Endodermal cell (in vitro differentiated cells): ENCODE results near the gene FPR2. TPM values are rescaled to one million over a fixed set of nuclear protein-coding genes. Genes with fewer than 3 reads are reported as not detected.

Source experiments
- DNase-seq: peaks from one replicate; pipeline ENCODE4 v3.0.0-alpha.2; 2017
- H3K27ac ChIP-seq: 2 replicates; pipeline ENCODE4 v1.5.1; 2013; ENCODE audit warnings: mild to moderate bottlenecking, low read depth, low read length, moderate library complexity
- H3K27me3 ChIP-seq: 2 replicates; pipeline ENCODE4 v1.6.1; 2013; ENCODE audit warnings: mild to moderate bottlenecking, low read length, moderate library complexity; ENCODE audit not compliant: insufficient read depth, control insufficient read depth, poor library complexity, severe bottlenecking
- H3K36me3 ChIP-seq: 2 replicates; pipeline ENCODE4 v1.7.0; 2013; ENCODE audit warnings: mild to moderate bottlenecking, low read length, moderate library complexity; ENCODE audit not compliant: control insufficient read depth, insufficient read depth
- H3K4me1 ChIP-seq: one replicate; pipeline ENCODE4 v1.7.0; 2013; ENCODE audit warnings: low read length; ENCODE audit not compliant: control insufficient read depth, insufficient read depth
- H3K4me3 ChIP-seq: 2 replicates; pipeline ENCODE4 v1.5.1; 2013; ENCODE audit warnings: mild to moderate bottlenecking, low read length, moderate library complexity
- H3K9ac ChIP-seq: 2 replicates; pipeline ENCODE4 v1.6.1; 2013; ENCODE audit warnings: mild to moderate bottlenecking, low read length, moderate library complexity; ENCODE audit not compliant: poor library complexity, severe bottlenecking; ENCODE audit errors: extremely low read depth
- H3K9me3 ChIP-seq: 2 replicates; pipeline ENCODE4 v1.6.1; 2013; ENCODE audit warnings: mild to moderate bottlenecking, low read length, moderate library complexity; ENCODE audit not compliant: control insufficient read depth
- H3K27ac Mint-ChIP-seq: 2 replicates; pipeline ENCODE4 v1.8.0; 2020; ENCODE audit warnings: mixed read lengths
- H3K27me3 Mint-ChIP-seq: 2 replicates; pipeline ENCODE4 v1.8.0; 2021; ENCODE audit warnings: mild to moderate bottlenecking, mixed read lengths; ENCODE audit not compliant: insufficient read depth
- H3K36me3 Mint-ChIP-seq: 2 replicates; pipeline ENCODE4 v1.8.0; 2020; ENCODE audit warnings: low read depth, mixed read lengths
- H3K4me1 Mint-ChIP-seq: 2 replicates; pipeline ENCODE4 v1.8.0; 2020; ENCODE audit warnings: mixed read lengths
- H3K4me3 Mint-ChIP-seq: 2 replicates; pipeline ENCODE4 v1.8.0; 2020; ENCODE audit warnings: mild to moderate bottlenecking, moderate library complexity, mixed read lengths
- H3K9me3 Mint-ChIP-seq: 2 replicates; pipeline ENCODE4 v1.8.0; 2020; ENCODE audit warnings: mild to moderate bottlenecking, mixed read lengths
- CTCF ChIP-seq: fragments of 200-600 bp; sonication (generic); conservative IDR thresholded peaks from 2 replicates; pipeline ENCODE4 v1.5.0; 2021; ENCODE audit warnings: antibody characterized with exemption, mild to moderate bottlenecking
- WGBS, 2 experiments: methylation state at CpG; one replicate each; pipeline versions ENCODE4 v1.1.5 to v1.1.7; 2013; ENCODE audit warnings: missing lambda C conversion rate in 2 of 2, mixed read lengths in 1 of 2; ENCODE audit not compliant: insufficient coverage in 1 of 2, insufficient read length in 1 of 2; 5-methylcytosine and 5-hydroxymethylcytosine counted together
- total RNA-seq, 2 donors: library from RNA; stranded (reverse); fragmentation: NEBNext Ultra II Directional in 1 of 2; extraction: Animal tissue kit (Norgen Biotek cat#: 25700) in 1 of 2; gene quantifications; 2 replicates in 1 of 2; 3 replicates in 1 of 2; pipeline ENCODE4 v1.2.1, GENCODE V29; 2021

FPR2 gene
- total RNA-seq, 2 donors from 2014 or later: 0.11 TPM; not detected in 1

- peak; percentile 73 for DNase-seq
Observed at GRCh38 chr19:51807111-51807701, 46.2 kb downstream of the FPR2 start.

GRCh38 chr19:51807925-51808324, 46.9 kb downstream of the FPR2 start:
- no peaks in the 10 kb centered on the region for H3K27me3 ChIP-seq
- no peaks in the 10 kb centered on the region for H3K27me3 Mint-ChIP-seq
- H3K27ac Mint-ChIP-seq: no peak overlapping the region
- H3K9me3 ChIP-seq: peaks cover 93% of the 10 kb centered on the region
- TF ChIP-seq CTCF: no peak
- no peaks in the 10 kb centered on the region for H3K4me1 Mint-ChIP-seq
- peak overlapping the region; percentile 71 for H3K4me3 ChIP-seq
- H3K27ac ChIP-seq: no peak overlapping the region
- WGBS, 2 experiments: 100% methylated on average over 2 of the region's 2 CpGs; no CpG with 5 or more reads in 1 of the 2 experiments
- peaks cover 25% of the 10 kb centered on the region for H3K36me3 Mint-ChIP-seq
- H3K4me1 ChIP-seq: no peaks in the 10 kb centered on the region
- no peaks in the 10 kb centered on the region for H3K36me3 ChIP-seq
- H3K9me3 Mint-ChIP-seq: peaks cover 91% of the 10 kb centered on the region
- DNase-seq: no peak
- H3K4me3 Mint-ChIP-seq: no peak overlapping the region
- no peak overlapping the region for H3K9ac ChIP-seq

More at GRCh38 chr19:51807111-51807701, 46.2 kb downstream of the FPR2 start:
- Histone ChIP-seq H3K36me3 (no peaks in the 10 kb centered on the region), H3K27ac (no peak overlapping the region), H3K4me1 (no peaks in the 10 kb centered on the region), H3K4me3 (peak overlapping the region; percentile 76), H3K9me3 (peaks cover 94% of the 10 kb centered on the region), H3K9ac (no peak overlapping the region), H3K27me3 (no peaks in the 10 kb centered on the region)
- WGBS, 2 experiments: 59 to 74% methylated on average over 3 to 6 of the region's 6 CpGs
- no peak for TF ChIP-seq CTCF
- peaks cover 25% of the 10 kb centered on the region for H3K36me3 Mint-ChIP-seq
- peaks cover 87% of the 10 kb centered on the region for H3K9me3 Mint-ChIP-seq
- no peaks in the 10 kb centered on the region for H3K27me3 Mint-ChIP-seq
- H3K4me3 Mint-ChIP-seq: no peak overlapping the region
- H3K27ac Mint-ChIP-seq: peak overlapping the region; percentile 44
- no peaks in the 10 kb centered on the region for H3K4me1 Mint-ChIP-seq

- H3K27ac ChIP-seq: no peak overlapping the region
- no peak overlapping the region for H3K4me3 Mint-ChIP-seq
- WGBS, 2 experiments: 90 to 92% methylated on average over 7 to 8 of the region's 8 CpGs
- TF ChIP-seq CTCF: no peak
- H3K4me1 ChIP-seq: no peaks in the 10 kb centered on the region
- H3K4me1 Mint-ChIP-seq: no peaks in the 10 kb centered on the region
- H3K9me3 ChIP-seq: peaks cover 94% of the 10 kb centered on the region
- peaks cover 25% of the 10 kb centered on the region for H3K36me3 Mint-ChIP-seq
- no peak overlapping the region for H3K9ac ChIP-seq
- peak overlapping the region; percentile 71 for H3K4me3 ChIP-seq
- no peak for DNase-seq
- H3K36me3 ChIP-seq: no peaks in the 10 kb centered on the region
- H3K27me3 Mint-ChIP-seq: no peaks in the 10 kb centered on the region
- no peak overlapping the region for H3K27ac Mint-ChIP-seq
- H3K9me3 Mint-ChIP-seq: peaks cover 87% of the 10 kb centered on the region
- H3K27me3 ChIP-seq: no peaks in the 10 kb centered on the region
Observed at GRCh38 chr19:51808333-51808986, 47.5 kb downstream of the FPR2 start.
